Thoracic aorta (tissue), 2 donors: ENCODE measurements around the gene CACNA2D1. TPM values are rescaled to one million over a fixed set of nuclear protein-coding genes. Genes with fewer than 3 reads are reported as not detected.

Experiments
- ATAC-seq: fragments of 150-250 bp; one replicate; pipeline ENCODE4 v1.8.0; 2017; ENCODE audit warnings: low read depth; ENCODE audit not compliant: insufficient number of reproducible peaks, low FRiP score
- DNase-seq: peaks from one replicate; pipeline ENCODE4 v3.0.0-alpha.2; 2020; ENCODE audit warnings: low spot score
- H3K27ac ChIP-seq, 2 donors: fragments of 200-600 bp; sonication (generic); 1 replicate in 1 of 2; 2 replicates in 1 of 2; pipeline ENCODE4 v1.5.1; 2016; ENCODE audit warnings: mild to moderate bottlenecking in 2 of 2, moderate library complexity in 2 of 2
- H3K27me3 ChIP-seq: fragments of 200-600 bp; sonication (generic); replicated peaks from 2 replicates; pipeline ENCODE4 v1.6.0; 2016; ENCODE audit warnings: mild to moderate bottlenecking; ENCODE audit not compliant: insufficient read depth
- H3K36me3 ChIP-seq: fragments of 200-600 bp; sonication (generic); one replicate; pipeline ENCODE4 v1.5.1; 2016
- H3K4me1 ChIP-seq, 2 donors: fragments of 200-600 bp; sonication (generic); 1 replicate in 1 of 2; 2 replicates in 1 of 2; pipeline versions ENCODE4 v1.5.1 to v1.6.0; 2016; ENCODE audit warnings: low read depth in 2 of 2, mild to moderate bottlenecking in 1 of 2; ENCODE audit not compliant: control insufficient read depth in 1 of 2
- H3K4me3 ChIP-seq: fragments of 200-600 bp; sonication (generic); 2 replicates; pipeline ENCODE4 v1.5.1; 2016; ENCODE audit warnings: mild to moderate bottlenecking
- H3K9me3 ChIP-seq: fragments of 200-600 bp; sonication (generic); 2 replicates; pipeline ENCODE4 v1.5.1; 2016
- CTCF ChIP-seq: fragments of 200-600 bp; sonication (generic); IDR thresholded peaks from one replicate; pipeline ENCODE4 v1.5.1; 2019; ENCODE audit warnings: antibody characterized with exemption
- total RNA-seq, 2 donors: library from RNA; depleted of rRNA; stranded (reverse); fragments of >200 nt; gene quantifications; one replicate each; pipeline versions ENCODE4 v1.1.0 to v1.2.3, GENCODE V29; 2016

Gene CACNA2D1
- total RNA-seq, 2 donors from 2014 or later, result 44.4 to 44.7 TPM

- H3K27me3 ChIP-seq, result no peaks in the 10 kb centered on the region
- H3K36me3 ChIP-seq, result no peaks in the 10 kb centered on the region
- H3K9me3 ChIP-seq, result no peaks in the 10 kb centered on the region
- TF ChIP-seq CTCF, result no peak
- H3K27ac ChIP-seq, result no peak overlapping the region
- DNase-seq (no peak), ATAC-seq (no peak)
- H3K4me3 ChIP-seq, result no peak overlapping the region
- no peaks in the 10 kb centered on the region for H3K4me1 ChIP-seq
Measured at GRCh38 chr7:81973117-81973516, 470.5 kb downstream of the CACNA2D1 start.

GRCh38 chr7:81960026-81960425 is 483.6 kb downstream of the CACNA2D1 start:
- Histone ChIP-seq H3K36me3 (no peaks in the 10 kb centered on the region), H3K9me3 (no peaks in the 10 kb centered on the region), H3K27ac (no peak overlapping the region), H3K4me1 (peaks cover 4 to 5% of the 10 kb centered on the region in 2 donors), H3K4me3 (no peak overlapping the region), H3K27me3 (no peaks in the 10 kb centered on the region)
- ATAC-seq, result no peak
- no peak for DNase-seq
- TF ChIP-seq CTCF, result no peak

GRCh38 chr7:81957517-81957916 is 486.1 kb downstream of the CACNA2D1 start:
- TF ChIP-seq CTCF, result no peak
- ATAC-seq, result no peak

GRCh38 chr7:81956520-81956919 is 487.1 kb downstream of the CACNA2D1 start:
- DNase-seq, result no peak
- TF ChIP-seq CTCF, result no peak
- no peaks in the 10 kb centered on the region for H3K36me3 ChIP-seq
- no peak overlapping the region for H3K4me3 ChIP-seq
- peaks cover 0 to 5% of the 10 kb centered on the region in 2 donors for H3K4me1 ChIP-seq
- ATAC-seq, result no peak
- H3K9me3 ChIP-seq, result no peaks in the 10 kb centered on the region
- H3K27ac ChIP-seq, result no peak overlapping the region
- no peaks in the 10 kb centered on the region for H3K27me3 ChIP-seq

More at GRCh38 chr7:81957517-81957916, 486.1 kb downstream of the CACNA2D1 start:
- Histone ChIP-seq H3K27ac (no peak overlapping the region), H3K9me3 (no peaks in the 10 kb centered on the region), H3K36me3 (no peaks in the 10 kb centered on the region), H3K27me3 (no peaks in the 10 kb centered on the region), H3K4me1 (peaks cover 0 to 5% of the 10 kb centered on the region in 2 donors), H3K4me3 (no peak overlapping the region)
- DNase-seq, result no peak

- peaks cover 0 to 7% of the 10 kb centered on the region in 2 donors for H3K4me1 ChIP-seq
- no peak overlapping the region for H3K27ac ChIP-seq
- TF ChIP-seq CTCF, result no peak
- ATAC-seq (no peak), DNase-seq (no peak)
- H3K4me3 ChIP-seq, result no peak overlapping the region
- no peaks in the 10 kb centered on the region for H3K9me3 ChIP-seq
- H3K36me3 ChIP-seq, result no peaks in the 10 kb centered on the region
- H3K27me3 ChIP-seq, result no peaks in the 10 kb centered on the region
Measured at GRCh38 chr7:81949306-81949705, 494.3 kb downstream of the CACNA2D1 start.
